NCI-H1694 treated with DMSO at 0.1 percent for 48 hours (cell line): ENCODE data around the gene POU3F1.

Experiments
- DNase-seq: peaks from one replicate; lab custom pipeline; 2025; lab: John Stamatoyannopoulos, UW

Gene POU3F1

GRCh38 chr1:38073534-38074301, 27.1 kb upstream of the POU3F1 start:
- DNase-seq, result no peak

GRCh38 chr1:38072858-38073257, 26.3 kb upstream of the POU3F1 start:
- no peak for DNase-seq

DNA sequence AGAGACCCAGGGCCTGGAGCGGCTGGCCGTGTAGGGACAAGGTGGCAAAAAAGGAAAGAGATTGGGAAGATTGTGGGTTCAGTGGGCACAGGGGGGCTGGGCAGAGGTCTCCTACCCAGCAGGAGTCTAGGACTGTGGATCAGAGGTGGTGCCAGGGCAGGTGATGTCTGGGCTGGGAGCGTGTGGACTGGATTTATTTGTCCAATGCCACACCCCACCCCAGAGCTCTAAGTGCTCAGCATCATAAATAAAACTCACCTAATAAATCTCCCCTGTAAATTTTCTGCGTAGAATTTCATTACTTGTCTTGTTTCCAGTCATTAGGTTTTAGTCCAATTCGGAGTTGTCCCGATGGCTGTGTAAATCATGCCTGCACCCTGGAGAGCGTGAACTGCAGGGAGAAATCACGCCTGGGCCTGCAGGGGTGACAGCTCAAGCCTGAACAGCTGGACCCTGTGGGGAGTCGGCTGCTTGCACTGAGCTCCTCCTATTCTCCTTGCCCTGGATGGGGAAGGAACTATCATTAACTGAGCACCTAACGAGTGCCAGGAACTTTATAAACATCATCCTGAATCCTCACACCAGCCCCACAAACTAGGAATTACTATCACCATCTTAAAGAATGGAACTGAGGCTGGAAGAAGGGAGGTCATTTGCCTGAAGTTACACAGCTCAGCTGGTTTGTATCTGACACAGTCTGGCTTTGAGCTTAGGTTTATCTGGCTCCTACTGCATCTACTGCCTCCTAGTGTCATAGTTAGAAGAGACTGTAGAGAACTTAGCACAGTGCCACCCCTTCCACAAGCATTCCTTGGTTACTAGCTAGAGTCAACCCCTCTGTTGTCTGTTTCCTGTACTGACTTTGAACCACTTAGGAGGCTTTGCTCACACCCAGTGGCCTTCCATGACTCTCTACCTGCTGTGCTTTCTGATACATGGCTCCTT, 25.0 kb upstream of the POU3F1 start:
- DNase-seq, result peak; percentile 43

DNA sequence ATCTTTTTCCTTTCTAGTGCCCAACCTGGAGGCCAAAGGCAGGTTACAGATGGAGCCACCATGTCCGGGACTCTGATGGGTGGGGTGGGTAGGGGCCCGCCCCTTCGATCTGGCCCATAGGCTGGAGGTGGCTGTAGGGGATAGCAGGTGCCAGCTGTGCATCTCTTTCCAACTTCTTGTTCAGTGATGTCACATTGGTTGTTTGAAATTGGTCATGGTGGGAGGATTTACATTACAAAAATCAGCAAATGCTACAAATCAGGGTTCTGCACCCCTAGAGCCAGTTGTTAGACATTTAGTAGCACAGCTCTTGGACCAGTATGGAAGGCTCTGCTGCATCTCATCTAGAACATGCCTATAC, 22.4 kb upstream of the POU3F1 start:
- no peak for DNase-seq

DNA sequence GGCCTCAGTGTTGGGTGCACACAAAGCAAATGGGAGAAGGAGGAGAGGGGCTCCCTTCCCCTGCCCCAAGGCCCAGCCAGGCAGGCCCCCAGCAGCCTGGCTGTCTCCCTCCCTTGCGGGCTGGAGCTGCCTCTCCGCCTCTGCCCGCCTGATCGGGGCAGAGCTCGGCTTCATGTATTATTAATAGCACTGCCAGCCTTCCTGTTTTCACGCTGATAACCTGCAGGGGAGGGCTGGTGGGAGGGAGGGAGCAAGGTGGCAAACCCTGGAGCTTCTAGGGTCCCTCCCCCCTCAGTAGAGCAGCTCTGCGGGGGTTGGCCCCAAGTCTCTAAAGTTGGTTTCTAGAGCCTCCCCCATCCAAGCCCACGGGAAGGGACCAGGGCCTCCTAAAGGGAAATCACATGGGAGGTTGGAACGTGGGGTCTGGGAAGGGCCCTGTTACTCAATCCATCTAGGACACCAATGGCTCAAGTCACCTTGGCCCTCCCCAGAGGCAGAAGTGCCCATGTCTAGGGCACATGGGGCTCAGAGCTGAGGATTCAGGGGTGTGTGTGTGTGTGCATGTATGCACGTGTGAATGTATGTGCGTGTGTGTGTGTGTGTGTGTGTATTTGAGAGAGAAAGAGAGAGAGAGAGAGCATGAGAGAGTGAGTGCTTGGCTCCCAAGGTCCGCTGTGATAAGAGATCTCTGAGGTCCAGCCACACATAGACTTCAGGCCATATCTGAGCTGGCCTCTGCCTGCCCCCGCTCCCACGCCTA, 21.8 kb upstream of the POU3F1 start:
- DNase-seq, result no peak

- no peak for DNase-seq
Measured at GRCh38 chr1:38064197-38064903, 17.8 kb upstream of the POU3F1 start.

DNA sequence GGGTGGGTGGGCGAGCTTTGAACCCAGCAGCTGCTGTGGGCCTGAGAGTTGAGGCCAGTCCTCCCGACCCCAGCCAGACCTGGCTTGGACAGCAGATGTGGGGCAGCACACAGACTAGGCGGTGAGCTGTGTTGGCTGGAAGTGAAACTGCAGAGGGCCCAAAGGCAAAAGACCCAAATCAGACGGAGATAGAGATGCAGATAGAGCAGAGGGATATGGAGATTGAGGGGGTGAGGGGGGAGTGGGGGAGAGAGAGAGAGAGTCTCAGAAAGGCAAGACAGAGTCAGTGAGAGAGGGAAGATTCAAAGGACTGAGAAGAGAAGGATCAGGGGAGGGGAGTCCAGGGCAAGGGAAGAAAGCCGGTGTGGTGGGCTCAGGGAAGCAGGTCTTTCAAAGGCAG, 17.0 kb upstream of the POU3F1 start:
- DNase-seq, result no peak

DNA sequence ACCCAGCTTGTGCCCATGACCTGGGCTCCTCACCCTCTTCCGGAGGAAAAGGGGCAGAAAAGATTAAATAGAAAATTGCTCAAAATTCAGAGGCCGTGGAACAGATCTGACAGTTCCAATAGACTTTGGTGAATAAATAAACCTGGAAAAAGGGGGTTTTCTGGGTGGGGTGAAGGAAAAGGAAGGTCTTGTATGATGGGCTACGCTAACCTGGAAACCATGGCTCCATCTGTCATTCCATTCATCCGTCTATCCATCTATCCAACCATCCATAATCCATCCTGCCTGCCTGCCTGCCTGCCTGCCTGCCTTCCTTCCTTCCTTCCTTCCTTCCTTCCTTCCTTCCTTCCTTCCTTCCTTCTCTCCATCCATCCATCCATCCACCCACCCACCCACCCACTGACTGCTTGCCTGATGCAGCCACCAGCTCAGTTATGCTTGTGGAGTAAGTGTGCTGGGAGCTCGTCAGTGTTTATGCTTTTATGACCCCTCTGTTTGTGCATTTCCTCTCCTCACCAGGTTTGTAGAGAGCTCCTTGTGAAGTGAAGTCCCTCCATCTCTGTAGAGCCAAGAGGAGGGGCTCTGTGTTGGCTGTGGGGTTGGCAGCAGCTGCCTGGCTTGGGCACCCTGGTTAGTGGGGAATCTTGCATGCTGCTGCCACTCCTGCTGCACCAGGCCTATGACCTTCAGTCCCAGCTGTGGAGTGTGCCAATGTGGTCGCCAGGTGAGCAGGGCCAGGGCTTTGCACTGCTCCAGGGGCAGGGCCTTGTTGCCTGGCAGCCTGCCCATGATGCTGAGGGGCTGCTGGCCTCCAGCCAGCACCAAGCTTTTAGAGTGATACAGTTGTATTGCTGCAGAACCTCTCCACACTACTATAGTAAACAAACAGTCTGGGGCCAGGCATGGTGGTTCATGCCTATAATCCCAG, 16.0 kb upstream of the POU3F1 start:
- peak; percentile 36 for DNase-seq

GRCh38 chr1:38061883-38062328, 15.3 kb upstream of the POU3F1 start:
- no peak for DNase-seq

DNA sequence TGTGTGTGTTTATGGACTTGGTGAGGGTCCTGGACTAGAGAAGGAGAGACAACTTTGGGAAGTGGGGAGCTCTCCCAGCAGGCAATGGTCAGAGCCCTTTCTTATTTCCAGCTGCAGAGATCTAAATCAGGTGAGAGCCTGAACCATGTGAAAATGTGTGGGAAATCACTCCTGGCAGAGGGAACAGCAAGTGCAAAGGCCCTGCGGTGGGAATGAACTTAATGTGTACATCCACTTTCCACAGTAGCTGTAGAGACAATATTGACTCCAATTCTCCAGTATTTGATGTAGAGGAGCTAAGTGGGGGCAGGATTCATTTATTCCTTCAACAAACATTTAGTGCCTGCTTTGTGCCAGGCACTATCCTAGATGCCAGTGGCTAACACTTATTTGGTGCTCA, 14.7 kb upstream of the POU3F1 start:
- no peak for DNase-seq

- no peak for DNase-seq
Measured at GRCh38 chr1:38060498-38060897, 13.9 kb upstream of the POU3F1 start.

- DNase-seq, result peak; percentile 20
Measured at GRCh38 chr1:38059635-38060250, 13.2 kb upstream of the POU3F1 start.

- DNase-seq, result no peak
Measured at GRCh38 chr1:38055965-38056364, 9.4 kb upstream of the POU3F1 start.

DNA sequence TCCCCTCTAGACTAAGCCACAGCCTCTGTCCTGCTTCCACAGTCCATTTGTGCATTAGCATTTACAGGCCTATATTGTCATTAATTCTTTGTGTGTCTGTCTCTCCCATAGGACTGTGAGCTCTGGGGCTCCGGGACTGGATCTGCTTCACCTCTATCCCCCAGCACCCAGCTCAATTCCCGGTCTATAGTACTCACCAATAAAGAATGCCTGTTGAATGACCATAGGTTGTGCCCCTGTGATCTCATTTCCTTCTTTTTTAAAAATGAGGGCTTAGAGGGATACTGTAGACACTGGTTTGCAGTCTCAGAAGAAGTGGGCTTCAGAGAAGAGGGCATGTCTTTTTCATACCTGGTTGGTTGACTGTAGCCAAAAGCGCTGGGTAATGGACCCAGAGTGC, 8.8 kb upstream of the POU3F1 start:
- no peak for DNase-seq

DNA sequence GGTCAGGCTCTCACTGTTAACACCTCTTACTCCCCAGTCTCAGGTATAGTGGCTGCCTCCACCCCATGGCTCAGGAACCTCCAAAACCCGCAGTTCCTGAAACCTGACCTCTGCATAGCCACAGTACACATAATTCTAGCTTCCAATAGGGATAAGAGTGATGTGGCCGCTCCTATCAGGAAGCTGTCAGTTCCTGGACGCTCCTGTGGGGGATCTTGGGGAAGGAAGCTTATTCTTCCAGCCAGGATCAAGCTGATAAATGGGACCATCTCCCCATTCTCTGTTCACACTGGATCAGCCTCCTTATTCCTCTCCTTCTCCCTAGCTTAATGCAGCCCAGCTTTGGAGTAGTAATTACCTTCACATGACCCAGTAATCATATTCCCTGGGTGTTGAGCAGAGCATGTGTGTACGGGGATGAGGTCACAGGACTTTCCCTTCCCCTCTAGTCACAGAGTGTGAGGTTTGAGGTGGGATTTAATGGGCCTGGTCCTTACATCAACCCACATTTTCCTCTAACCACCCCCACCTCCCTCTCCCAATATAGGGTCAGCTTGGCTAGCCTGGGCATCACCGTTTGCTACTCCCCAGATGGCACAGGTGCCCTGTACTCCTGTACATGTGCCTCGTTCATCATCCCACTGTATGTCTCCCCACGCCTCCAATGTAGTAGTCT, 7.0 kb upstream of the POU3F1 start:
- DNase-seq, result no peak

GRCh38 chr1:38052750-38053415, 6.3 kb upstream of the POU3F1 start:
- no peak for DNase-seq

- DNase-seq, result no peak
Measured at GRCh38 chr1:38051079-38051543, 4.5 kb upstream of the POU3F1 start.

DNA sequence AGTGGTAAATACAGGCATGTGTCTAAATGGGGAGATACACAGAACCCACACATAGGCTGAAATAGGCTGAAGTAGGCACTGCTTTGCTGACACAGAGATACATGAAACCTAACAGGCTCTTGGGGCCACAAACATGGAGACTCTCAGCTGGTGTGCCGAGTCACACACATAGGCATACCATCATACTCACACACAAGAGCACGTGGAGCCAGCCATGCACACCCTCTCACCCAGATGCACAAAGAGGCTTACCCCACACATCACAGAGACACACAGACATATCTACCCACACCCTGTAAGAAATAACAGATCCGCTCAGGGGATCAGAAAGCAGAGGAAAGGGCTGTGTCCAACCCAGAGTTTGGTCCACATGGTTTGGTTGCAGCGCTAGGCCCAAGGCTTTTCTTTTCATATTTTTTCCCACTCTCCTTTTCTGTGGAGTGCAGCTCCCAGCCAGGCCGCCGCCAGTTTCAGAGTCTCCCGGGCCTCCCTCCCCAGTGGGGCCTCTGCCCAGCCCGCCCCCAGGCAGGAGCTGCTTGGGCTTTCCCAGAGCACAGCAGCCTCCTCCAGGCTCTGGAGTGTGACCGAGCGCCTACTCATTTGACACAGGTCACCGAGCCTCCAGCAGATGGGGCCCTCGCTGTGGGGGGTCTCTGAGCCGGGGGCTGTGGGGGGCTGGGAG, 3.9 kb upstream of the POU3F1 start:
- DNase-seq, result no peak
